Measurements from ENCODE around the gene SIGMAR1.

DNA sequence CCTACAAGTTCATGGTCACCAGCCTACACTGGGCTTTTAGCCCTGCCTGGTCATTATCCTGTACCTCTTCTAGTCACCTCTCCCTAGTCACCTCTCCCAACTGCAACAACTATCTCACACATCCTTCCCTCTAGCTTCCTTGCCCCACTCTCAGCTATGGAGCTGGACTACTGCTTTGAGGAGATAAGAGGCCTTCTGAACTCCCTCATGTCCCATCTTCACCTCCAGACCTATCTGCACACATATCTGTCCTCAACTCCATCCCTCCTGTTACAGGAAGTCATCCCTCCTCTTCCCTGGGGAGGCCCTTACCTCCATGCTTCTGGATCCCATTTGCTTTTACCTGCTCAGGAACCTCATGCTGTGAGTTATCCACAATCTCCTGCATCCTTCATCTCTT is 31.4 kb downstream of the SIGMAR1 start:
- TF ChIP-seq, protein P1, sequence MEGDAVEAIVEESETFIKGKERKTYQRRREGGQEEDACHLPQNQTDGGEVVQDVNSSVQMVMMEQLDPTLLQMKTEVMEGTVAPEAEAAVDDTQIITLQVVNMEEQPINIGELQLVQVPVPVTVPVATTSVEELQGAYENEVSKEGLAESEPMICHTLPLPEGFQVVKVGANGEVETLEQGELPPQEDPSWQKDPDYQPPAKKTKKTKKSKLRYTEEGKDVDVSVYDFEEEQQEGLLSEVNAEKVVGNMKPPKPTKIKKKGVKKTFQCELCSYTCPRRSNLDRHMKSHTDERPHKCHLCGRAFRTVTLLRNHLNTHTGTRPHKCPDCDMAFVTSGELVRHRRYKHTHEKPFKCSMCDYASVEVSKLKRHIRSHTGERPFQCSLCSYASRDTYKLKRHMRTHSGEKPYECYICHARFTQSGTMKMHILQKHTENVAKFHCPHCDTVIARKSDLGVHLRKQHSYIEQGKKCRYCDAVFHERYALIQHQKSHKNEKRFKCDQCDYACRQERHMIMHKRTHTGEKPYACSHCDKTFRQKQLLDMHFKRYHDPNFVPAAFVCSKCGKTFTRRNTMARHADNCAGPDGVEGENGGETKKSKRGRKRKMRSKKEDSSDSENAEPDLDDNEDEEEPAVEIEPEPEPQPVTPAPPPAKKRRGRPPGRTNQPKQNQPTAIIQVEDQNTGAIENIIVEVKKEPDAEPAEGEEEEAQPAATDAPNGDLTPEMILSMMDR (IDR thresholded peaks at IDR 0.05; ENCODE audit: insufficient read depth, low read depth, low read length): no peak
- TF ChIP-seq EZH2 (IDR thresholded peaks at IDR 0.05; ENCODE audit: insufficient read depth, low read length): no peak

Measured in astrocyte (in vitro differentiated cells and primary cell).